GM12878 (cell line): ENCODE results near the gene DNAH1.

Experiments
- ESRRA ChIP-seq: IDR thresholded peaks from 2 replicates; pipeline ENCODE4 v1.6.1; 2012; ENCODE audit warnings: mild to moderate bottlenecking, low read length, improper control_type of control experiment
- POLR2AphosphoS5 ChIP-seq: IDR thresholded peaks from 2 replicates; pipeline ENCODE4 v1.6.1; 2011; ENCODE audit warnings: mild to moderate bottlenecking, low read length, inconsistent platforms
- SUZ12 ChIP-seq: fragments of 200-600 bp; sonication (generic); IDR thresholded peaks from one replicate; pipeline ENCODE4 v1.6.1; 2018; ENCODE audit warnings: antibody characterized with exemption, mild to moderate bottlenecking; ENCODE audit not compliant: unreplicated experiment
- TCF7 ChIP-seq: IDR thresholded peaks from 2 replicates; pipeline ENCODE4 v1.6.1; 2014; ENCODE audit warnings: antibody characterized with exemption, borderline replicate concordance

- TF ChIP-seq SUZ12 = no peak
- TF ChIP-seq POLR2AphosphoS5 = no peak
- TF ChIP-seq ESRRA = no peak
- TF ChIP-seq TCF7 = no peak
Measured at GRCh38 chr3:52359116-52359855, 43.2 kb downstream of the DNAH1 start.
